GM18867 (cell line): Measurements from ENCODE around the gene TNPO3.

Experiments used
- ATAC-seq: cut with Tn5 transposase; IDR thresholded peaks from one replicate; pipeline ENCODE4 v1.9.1; 2021; ENCODE audit warnings: mild to moderate bottlenecking, moderate library complexity; ENCODE audit not compliant: unreplicated experiment

The TNPO3 gene

DNA sequence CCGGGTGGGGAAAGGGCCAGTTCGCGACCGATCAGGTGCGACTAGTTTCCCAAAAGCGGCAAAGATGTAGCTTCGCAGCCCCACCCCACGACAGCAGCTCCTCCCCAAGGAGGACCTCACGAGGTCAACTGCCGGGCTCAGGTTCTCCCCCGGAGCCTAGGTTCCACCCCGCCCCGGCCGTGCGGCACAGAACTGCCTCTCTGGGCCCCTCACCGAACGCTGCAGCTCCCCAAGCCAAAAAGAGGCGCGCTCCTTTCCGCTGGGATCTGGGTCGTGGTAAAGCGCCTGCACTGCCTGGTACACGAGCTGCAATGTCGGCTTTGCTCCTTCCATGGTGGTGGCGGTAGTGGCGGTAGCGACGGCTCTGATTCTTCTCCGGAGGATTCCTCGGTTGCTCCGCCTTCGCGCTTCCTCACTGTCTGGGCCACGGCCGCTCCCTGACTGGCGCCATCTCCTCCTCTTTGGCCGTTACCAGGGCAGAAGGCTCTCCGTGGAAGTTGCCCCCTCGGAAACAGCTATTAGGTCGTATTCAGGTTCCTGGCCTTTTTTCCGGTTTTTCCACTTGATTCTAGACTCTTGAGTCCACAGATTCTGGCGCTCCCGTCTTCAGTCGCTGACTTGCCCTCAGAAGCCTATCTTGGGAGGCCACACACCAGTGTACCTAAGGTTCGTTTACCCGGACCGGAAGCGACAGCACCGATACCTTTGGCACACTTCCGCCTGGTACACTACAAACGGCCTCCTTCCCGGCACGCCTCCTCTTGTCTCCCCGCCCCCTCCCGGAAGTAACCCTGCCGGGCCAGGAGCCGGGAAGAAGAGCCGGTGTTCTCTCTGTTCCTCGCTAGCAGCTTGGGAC is at the start of gene TNPO3:
Gene TNPO3, minus strand, starts transcription at position 674 of the 856 bp plus-strand sequence. Its CDS starts 341 bp downstream, at position 333.
- peak; percentile 79 for ATAC-seq

DNA sequence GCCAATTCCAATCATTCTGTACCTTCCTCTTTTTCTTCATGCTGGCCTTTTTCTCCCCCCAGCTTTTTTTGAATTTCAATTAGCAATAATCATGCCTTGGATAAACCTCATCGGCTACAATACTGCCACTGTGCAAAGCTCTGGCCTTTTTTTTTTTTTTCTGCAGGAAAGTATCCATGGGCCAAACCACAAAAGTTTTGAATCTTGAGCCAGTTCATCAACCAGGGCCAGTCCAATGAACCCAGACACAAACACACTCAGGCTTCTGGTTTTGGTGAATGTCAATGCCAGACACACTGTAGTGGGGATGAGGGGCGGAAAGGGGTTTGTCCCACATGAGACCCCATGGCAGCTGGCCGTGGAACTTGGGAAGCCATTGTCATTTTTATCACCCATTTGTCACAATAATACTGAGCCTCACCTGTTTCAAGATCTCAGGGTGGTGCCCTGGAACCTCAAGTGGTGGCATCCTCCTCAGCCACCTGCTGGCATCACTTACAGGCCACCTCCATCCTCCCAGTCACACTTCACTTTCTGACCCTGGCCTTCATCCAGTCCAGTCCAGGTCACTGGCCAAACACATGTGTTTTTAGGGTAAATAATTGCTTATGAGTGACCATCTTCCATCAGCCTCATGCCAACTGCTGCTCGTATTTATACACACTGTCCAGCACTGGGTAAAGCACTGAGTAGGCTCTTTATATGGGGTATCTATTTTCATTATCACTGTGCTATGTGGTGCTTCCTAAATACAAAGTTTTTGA is 48.8 kb upstream of the TNPO3 start:
- ATAC-seq: no peak

DNA sequence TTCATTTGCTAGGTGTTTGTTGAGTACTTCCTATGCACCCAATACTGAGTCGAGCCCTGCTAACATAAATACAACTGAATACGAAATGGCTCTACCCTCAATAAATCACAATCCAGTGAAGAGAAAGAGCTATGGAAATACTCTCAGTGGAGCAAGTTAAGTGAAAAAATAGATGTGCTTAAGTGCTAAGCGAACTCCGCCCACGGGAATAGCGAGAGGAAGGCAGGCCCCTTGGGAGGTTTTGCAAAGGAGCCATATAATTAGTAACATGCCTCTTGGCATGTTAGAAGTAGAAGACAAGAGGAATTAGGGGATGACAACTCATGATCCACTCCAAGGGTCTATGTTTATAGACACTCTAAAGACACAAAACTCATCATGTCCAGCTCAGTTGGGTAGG is 46.8 kb upstream of the TNPO3 start:
- ATAC-seq: no peak

DNA sequence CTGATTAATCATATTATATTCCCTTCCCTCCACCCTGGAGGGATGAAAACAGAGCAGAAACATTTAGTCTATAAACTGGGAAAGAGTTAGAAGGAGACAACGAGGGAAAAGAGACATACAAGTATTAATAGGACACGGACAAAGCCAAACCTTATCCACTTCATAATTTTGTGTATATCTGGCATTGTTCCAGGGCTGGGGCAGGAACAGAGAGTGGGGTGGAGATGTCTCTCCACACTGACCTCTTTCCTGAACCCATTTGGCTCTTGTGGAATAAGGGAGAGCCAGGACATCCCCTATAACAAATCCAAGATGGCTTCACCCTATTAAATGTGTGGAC is 45.9 kb upstream of the TNPO3 start:
- no peak for ATAC-seq

DNA sequence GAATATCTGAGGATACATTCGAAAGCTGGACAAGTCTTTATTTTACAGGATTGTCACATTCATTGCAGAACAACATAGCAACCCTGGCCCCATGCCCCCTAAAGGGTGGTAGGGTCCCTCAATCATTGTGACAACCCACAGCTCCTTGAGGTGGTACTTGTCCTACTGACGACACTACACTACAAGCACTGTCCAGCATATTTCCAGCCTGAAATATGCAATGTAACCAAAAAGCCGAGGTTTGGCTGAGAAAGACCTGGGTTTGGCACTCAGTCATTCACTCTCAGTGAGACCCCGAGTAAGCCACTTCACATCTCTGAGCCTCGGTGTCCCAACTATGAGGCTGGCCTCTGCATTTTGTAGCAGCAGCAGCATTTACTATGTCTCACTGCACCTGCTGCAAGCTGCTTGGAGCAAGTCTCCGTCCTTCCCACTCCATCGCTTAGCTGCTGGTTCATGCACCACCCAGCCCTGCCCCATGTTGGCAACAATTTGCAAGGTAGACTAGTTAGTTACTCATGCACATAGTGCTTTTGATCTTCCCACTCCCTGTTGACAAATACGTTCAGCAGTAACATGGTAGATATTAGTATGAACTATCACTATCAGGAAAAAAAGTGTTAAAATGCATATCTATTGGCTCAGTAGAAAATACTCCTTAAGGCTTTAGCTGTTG is 43.6 kb upstream of the TNPO3 start:
- no peak for ATAC-seq

DNA sequence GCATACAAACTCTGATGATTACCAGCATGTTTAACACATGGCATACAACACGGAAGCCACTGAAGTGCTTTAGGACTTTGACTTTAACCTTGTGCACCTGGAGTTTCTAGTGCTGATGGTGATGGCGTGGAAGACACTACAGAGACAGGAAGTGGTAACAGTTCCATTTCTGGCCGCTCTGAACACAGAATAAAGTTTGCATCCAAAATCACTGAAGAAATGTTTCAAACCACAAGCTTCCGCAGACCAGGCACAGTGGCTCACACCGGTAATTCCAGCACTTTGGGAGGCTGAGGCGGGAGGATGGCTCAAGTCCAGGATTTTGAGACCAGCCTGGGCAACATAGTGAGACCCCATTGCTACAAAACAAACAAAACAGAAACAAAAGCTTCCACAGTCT is 40.3 kb upstream of the TNPO3 start:
- ATAC-seq: peak; percentile 76

DNA sequence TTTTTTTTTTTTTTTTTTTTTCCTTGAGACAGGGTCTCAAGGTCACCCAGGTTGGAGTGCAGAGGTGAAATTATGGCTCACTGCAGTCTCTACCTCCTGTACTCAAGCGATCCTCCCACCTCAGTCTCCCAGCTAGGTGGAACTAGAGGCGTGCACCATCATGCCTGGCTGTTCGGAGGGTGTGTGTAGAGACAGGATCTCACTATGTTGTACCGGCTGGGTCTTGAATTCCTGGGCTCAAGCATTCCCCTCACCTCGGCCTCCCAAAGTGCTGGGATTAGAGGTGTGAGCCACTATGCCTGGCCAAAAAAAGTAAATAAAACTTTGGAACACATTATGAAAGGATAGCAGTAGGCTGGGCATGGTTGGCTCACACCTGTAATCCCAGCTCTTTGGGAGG is 39.6 kb upstream of the TNPO3 start:
- ATAC-seq: no peak

DNA sequence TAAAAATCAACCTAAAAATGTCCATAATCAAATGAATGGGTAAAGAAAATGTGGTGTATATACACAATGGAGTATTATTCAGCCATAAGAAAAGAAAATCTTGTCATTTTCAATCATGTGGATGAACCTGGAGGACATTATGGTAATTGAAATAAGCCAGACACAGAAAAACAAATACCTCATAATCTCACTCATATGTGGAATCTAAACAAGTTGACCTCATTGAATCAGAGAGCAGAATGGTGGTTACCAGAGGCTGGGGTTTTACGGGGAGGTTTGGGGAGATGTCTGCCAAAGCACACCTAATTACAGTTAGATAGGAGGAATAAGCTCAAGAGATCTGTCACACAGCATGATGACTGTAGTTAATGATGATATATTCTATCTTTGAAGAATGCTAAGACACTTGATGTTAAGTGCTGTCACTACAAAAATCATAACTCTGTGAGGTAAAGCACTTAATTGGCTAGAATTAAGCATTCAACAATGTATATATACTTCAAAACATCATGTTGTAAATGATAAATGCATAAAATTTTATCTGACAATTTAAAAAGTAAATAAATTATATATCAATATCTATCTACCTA is 39.1 kb upstream of the TNPO3 start:
- no peak for ATAC-seq

DNA sequence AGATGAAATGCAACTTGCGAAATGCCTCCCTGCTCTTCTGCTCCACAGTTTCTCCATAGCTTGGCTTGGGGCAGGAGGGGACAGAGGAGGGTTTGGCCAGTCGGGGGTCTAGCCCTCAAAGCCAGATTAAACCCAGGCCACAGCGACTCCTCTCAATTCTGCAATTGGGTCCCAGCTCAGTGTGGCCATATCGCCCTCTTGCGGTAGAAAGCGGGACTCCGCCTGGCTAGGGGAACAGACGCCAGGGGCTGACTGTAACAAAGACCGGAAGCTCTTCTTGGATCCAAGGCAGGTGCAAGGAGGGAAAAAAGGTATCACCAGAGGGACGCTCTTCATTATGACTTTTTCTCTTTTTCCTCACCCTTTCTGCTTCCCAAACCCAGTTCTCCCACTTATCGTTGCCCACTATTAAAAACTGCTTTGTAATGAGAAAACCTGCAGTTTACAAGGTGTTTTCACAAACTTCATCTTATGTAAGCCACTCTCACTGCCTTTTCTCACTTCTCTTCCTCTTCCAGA is 36.6 kb upstream of the TNPO3 start:
- peak; percentile 54 for ATAC-seq

DNA sequence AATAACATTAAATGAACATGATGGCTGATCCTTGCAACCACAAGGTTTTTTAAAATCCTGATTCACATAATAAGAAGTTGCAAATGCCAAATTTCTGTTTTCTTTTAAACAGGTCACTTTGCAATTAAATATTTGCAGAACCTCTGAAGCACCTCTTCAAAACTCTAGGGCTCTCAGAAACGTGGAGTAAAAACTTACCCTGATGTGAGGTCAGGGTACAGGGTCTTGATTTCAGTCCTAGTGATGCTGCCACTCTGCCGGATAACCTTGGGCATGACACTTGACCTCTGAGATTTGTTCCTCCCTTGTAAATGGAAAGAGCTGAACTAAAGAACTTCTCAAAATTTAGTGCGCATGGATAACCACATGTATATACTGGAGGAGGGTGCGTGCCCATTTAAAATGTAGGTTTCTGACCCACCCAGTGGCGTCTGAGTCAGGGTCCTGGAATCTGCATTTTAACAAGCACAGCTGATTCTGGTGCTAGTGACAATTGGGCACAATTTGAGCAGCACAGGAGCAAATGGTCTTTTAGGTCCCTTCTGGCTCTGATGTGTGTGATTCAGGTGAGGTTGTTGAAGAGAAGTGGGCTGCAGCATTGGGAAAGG is 35.5 kb upstream of the TNPO3 start:
- no peak for ATAC-seq

DNA sequence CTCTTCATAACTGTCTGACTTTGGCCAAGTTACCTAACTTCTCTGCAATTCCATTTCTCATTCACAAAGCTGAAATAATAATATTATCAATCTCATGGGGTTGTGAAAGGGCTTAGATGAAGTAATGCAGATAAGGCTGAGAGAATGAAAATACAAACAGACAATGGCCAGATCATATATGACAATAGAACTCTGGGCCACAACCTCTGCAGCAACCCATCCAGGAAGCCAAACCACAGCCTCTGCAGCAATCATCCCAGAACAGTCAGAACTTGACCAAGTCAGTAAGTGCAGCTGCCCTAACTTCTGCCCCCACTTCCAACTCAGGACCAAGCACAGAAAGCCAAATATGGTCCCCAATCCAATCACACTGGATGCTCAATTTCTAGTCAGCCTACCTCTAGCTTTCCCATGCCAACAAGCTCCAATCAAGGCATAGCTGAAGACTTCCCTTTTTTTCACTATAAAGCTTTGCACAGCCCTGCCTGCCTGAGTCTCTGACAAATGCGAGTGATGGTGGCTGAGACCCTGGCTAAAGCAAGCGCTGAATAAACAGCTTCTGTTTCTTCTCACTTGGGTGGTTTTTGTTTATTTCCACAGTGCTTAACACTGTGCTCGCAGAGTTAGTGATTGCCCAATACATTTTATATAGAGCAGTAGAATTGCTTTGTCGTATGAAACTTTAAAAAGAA is 34.8 kb upstream of the TNPO3 start:
- ATAC-seq: peak; percentile 74

DNA sequence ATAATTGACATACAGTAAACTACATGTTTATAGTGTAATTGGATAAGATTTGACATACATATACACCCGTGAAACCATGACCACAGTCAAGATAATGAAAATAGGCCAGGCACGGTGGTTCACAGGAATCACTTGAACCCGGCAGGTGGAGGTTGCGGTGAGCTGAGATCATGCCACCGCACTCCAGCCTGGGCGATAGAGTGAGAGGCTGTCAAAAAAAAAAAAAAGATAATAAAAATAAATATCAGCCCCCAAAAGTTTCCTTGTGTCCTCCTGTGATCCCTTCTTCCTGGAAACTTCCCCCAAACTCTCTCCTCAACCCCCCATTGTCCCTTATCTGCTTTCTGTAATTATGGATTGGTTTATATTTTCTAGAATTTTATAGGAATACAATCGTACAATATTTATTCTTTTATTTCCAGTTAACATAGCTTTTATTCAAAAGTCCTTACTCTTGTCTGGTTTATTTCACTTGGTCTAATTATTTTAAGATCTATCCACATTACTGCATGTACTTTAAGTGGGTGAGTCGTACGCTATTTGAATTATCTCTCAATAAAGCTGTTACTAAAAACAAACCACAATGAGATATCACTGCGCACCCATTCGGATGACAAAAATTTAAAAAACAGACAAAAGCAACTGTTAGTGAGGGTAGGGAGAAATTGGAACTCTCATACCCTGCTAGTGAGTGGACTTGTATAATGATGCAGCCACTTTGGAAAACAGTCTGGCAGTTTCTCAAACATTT is 30.1 kb upstream of the TNPO3 start:
- no peak for ATAC-seq

DNA sequence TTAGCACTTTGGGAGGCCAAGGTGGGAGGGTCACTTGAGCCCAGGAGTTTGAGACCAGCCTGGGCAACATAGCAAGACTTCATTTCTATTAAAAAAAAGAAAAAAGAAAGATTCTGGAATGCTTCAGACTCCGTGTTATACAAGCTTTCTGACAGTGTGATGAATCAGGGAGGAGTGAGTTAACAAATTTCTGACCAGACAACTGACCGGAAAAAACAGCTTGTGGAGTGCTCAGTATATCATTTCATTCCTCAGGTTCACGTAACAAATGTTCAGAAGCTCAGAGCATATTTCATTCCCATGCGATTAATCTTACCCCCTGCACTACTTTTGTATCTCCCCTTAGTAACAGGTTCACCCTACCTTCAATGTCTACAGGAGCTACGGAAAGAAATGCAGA is 28.6 kb upstream of the TNPO3 start:
- no peak for ATAC-seq

DNA sequence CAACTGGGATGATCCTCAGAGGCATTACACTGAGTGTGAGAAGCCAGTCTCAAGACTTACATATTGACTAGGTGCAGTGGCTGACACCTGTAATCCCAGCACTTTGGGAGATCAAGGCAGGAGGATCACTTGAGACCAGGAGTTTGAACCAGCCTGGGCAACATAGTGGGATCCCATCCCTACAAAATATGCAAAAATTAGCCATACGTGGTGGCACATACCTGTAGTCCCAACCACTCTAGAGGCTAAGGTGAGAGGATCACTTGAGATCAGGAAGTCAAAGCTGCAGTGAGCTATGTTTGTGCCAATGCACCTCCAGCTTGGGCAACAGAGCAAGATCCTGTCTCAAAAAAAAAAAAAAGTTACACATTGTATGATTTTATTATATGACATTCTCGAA is 23.5 kb upstream of the TNPO3 start:
- ATAC-seq: no peak

DNA sequence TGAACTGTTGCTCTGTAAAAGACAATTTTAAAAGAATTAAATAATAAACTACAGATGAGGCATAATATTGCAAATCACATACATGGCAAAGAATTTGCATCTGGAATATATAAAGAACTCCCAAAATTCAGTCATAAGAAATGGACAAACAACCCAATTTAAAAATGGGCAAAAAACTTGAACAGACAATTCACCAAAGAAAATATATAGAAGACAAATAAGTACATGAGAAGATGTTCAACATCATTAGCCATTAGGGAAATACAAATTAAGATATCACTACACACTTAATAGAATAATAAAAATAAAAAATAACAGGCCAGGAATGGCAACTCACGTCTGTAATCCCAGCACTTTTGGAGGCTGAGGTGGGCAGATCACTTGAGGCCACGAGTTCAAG is 22.0 kb upstream of the TNPO3 start:
- no peak for ATAC-seq

DNA sequence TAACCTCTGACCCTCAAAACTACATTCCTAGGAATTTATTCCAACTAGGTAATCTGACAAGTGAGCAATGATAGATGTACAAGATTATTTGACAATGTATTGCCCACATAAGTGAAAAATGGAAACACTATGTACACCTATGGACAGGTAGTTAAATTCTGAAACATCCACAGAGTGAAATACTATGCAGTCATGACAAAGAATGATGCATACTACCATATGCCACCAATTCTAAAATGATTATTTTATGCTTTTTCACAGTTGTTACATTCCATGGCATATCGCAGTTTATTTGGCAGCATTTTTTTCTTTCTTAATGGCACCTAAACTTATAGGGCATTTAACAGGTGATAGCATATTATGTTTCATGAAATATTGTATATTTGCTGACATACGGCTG is 20.1 kb upstream of the TNPO3 start:
- no peak for ATAC-seq

DNA sequence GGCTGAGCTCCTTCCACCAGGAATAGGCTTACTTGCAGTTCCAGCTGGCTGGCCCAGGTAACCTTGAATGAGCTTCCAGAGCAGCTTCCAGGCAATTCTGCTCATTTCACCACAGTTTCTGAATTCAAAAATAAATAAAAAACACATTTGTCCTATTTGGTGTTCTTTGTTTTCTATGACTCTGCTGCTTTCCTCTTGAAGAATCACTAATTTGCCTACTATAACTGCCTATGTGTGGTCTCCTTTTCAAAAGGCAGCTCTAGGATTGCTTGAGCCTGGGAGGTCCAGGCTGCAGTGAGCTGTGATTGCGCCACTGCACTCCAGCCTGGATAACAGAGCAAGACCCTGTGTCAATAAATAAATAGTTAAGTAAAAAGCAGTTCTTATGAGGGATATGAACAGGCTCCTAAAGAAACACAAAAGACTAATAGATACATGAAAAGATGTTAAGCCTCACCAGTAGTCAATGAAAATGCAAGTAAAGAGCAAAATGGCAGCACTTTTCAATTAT is 19.5 kb upstream of the TNPO3 start:
- no peak for ATAC-seq

DNA sequence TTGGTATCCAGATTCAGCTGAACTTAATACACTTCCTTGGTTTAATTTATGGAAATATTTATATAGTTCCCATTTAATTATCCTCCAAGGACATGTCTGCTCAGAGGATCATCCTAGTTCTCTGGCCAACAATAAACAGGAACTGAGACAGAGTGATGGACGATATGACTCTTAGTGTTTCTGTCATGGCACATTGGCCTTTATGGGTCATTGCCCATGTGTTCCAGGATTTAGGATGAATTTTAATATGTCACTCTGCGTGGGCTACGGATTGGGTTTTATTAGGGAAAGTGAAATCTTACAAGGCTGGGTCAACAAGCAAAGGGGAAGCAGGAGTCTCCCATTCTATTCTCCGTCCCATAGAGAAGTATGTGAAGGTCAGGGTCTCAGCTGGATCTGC is 18.8 kb upstream of the TNPO3 start:
- ATAC-seq: no peak

DNA sequence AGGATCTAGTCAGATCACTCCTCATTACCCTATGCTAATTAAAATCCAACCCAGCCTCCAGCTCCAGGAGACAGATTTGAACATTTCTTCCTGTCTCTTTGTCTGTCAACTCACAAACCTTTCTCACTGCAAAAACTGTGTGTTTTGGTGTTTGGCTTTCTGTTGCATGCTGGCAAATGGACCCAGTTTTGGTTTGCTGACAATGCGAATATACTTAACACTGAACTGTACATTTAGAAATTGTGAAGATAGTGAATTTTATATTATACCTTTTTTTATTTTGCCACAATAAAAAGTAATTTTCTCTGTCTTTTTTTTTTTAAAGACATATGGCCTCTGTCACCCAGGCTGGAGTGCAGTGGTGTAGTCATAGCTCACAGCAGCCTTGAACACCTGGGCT is 18.3 kb upstream of the TNPO3 start:
- ATAC-seq: no peak
